Kidney epithelial cell (primary cell): ENCODE results near the gene ADAMTS1. TPM values are rescaled to one million over a fixed set of nuclear protein-coding genes. Genes with fewer than 3 reads are reported as not detected.

Experiments
- DNase-seq: peaks from one replicate; pipeline ENCODE4 v3.0.0-alpha.2; 2010; ENCODE audit warnings: low read depth
- H3K27me3 ChIP-seq: 2 replicates; pipeline ENCODE4 v1.6.0; 2011; ENCODE audit warnings: low read length; ENCODE audit not compliant: control insufficient read depth, insufficient read depth
- H3K36me3 ChIP-seq: 2 replicates; pipeline ENCODE4 v1.5.1; 2011; ENCODE audit warnings: low read length; ENCODE audit not compliant: control insufficient read depth, insufficient read depth
- H3K4me3 ChIP-seq: 2 replicates; pipeline ENCODE4 v1.5.1; 2011; ENCODE audit warnings: low read depth, mild to moderate bottlenecking, control low read depth, low read length
- CTCF ChIP-seq: IDR thresholded peaks from 2 replicates; pipeline ENCODE4 v1.5.1; 2011; ENCODE audit warnings: mild to moderate bottlenecking, moderate library complexity, low read length, control low read depth, inconsistent platforms; ENCODE audit not compliant: insufficient read depth, poor library complexity, severe bottlenecking
- total RNA-seq: library from RNA; depleted of rRNA; stranded (reverse); fragments of >200 nt; gene quantifications from 2 replicates; pipeline ENCODE4 v1.2.3, GENCODE V29; 2015

ADAMTS1 gene
- total RNA-seq, 1 donor from 2014 or later: 27.1 TPM

- TF ChIP-seq CTCF: no peak
- DNase-seq: no peak
- Histone ChIP-seq H3K27me3 (no peaks in the 10 kb centered on the region), H3K4me3 (no peak overlapping the region), H3K36me3 (no peaks in the 10 kb centered on the region)
These were observed 49.8 kb downstream of the ADAMTS1 start for GRCh38 chr21:26795412-26795805.

GRCh38 chr21:26794597-26795411, 50.4 kb downstream of the ADAMTS1 start:
- no peak for TF ChIP-seq CTCF
- H3K36me3 ChIP-seq: no peaks in the 10 kb centered on the region
- H3K4me3 ChIP-seq: no peak overlapping the region

GRCh38 chr21:26790296-26790695, 54.9 kb downstream of the ADAMTS1 start:
- H3K27me3 ChIP-seq: no peaks in the 10 kb centered on the region
- DNase-seq: no peak
- H3K4me3 ChIP-seq: no peak overlapping the region
- TF ChIP-seq CTCF: no peak
- no peaks in the 10 kb centered on the region for H3K36me3 ChIP-seq

More at GRCh38 chr21:26794597-26795411, 50.4 kb downstream of the ADAMTS1 start:
- H3K27me3 ChIP-seq: no peaks in the 10 kb centered on the region
- DNase-seq: no peak

GRCh38 chr21:26788790-26789189, 56.4 kb downstream of the ADAMTS1 start:
- H3K36me3 ChIP-seq: no peaks in the 10 kb centered on the region
- no peak for TF ChIP-seq CTCF
- no peak for DNase-seq
- H3K4me3 ChIP-seq: no peak overlapping the region
- H3K27me3 ChIP-seq: no peaks in the 10 kb centered on the region

Other genes with a start within 250 kb of the ADAMTS1 start
- gene ADAMTS5, start 121.7 kb upstream of the ADAMTS1 start, total RNA-seq: 16.3 and 17.3 TPM in 2 replicates